Right lobe of liver (tissue), 4 donors: Measurements from ENCODE around the gene SAMD4A.

Experiments
- CTCF ChIP-seq, 4 donors: fragments of 200-600 bp in 3 of 4; fragments of 450-650 bp in 1 of 4; IDR thresholded peaks; one replicate each; pipeline versions ENCODE4 v1.5.1 to v1.8.0; 2016 to 2022; ENCODE audit warnings: antibody characterized with exemption in 4 of 4, mild to moderate bottlenecking in 2 of 4
- POLR2A ChIP-seq: fragments of 450-650 bp; IDR thresholded peaks from one replicate; pipeline ENCODE4 v1.6.1; 2017; ENCODE audit warnings: antibody characterized with exemption, mild to moderate bottlenecking
- donor health status: DM: no; HTN: no; CAD: no.
- donor health status: DM: no; HTN: no; CAD: no.
- donor health status: DM: no; HTN: yes; CAD: no.

DNA sequence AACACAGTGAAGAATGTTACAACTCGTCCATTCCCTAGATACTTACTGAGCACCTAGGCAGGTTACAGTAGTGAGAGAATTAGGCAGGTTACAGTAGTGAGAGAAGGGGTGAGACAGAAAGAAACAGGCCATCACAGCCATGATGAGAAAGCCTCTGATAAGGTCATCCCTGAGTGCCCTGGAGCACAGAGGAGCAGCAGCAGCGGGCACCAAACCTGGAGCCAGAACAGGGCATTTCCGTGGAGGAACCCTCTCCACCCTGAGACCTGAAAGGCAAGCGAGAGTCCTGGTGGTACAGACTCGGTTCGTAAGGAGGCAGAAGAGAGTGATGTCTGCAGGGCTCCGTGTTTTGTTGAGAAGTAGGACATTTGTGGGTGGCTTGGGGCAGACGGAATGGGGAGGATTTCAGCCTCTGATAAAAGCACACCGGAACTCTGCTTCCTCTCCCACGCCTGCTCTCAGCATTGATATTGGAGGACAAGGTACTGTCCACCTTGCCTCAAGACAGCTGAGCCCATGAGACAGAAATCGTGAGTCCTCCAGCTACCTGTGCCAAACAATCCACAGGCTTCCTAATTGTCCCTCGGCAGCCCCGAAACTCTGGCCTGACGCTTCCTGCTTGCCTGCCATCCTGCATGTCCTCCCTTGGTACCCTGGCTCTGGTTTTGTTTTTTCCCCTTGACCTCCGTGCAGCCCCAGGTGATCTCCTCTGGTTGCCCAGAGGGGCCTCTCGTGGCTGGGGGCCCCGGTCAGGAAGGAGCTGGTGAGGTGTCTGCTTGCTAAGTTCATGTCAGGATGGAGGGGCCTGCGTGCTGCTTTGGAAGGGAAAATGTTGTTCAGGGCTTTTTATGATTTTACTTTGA, 199.6 kb downstream of the SAMD4A start:
- TF ChIP-seq CTCF (IDR thresholded peaks at IDR 0.05) = no peak
- TF ChIP-seq POLR2A = no peak
